K562 (cell line): ENCODE data around the gene PPFIA1. TPM values are rescaled to one million over a fixed set of nuclear protein-coding genes. Genes with fewer than 3 reads are reported as not detected.

Source experiments
- BDP1 ChIP-seq: IDR thresholded peaks from 3 replicates; pipeline ENCODE4 v1.6.1; 2011; ENCODE audit not compliant: insufficient read length, insufficient read depth
- CHD1 ChIP-seq: fragments of 200-600 bp; sonication (generic); IDR thresholded peaks from one replicate; pipeline ENCODE4 v1.6.1; 2012; ENCODE audit warnings: mild to moderate bottlenecking, moderate library complexity, low read length, inconsistent platforms
- DMBX1 ChIP-seq: fragments of 250-450 bp; sonication (Bioruptor Pico); IDR thresholded peaks from 2 replicates; pipeline ENCODE4 v1.8.0; 2022; ENCODE audit warnings: inconsistent platforms, mild to moderate bottlenecking, moderate library complexity, borderline replicate concordance
- DPF2 ChIP-seq: fragments of 450-650 bp; IDR thresholded peaks from 2 replicates; pipeline ENCODE4 v1.6.1; 2016
- EHMT2 ChIP-seq: fragments of 450-650 bp; IDR thresholded peaks from 2 replicates; pipeline ENCODE4 v1.6.1; 2018; ENCODE audit warnings: antibody characterized with exemption
- KDM4B ChIP-seq, 2 experiments: fragments of 450-650 bp in 1 of 2; sonication (generic) in 1 of 2; IDR thresholded peaks; 2 replicates each; pipeline ENCODE4 v1.6.1; 2016 to 2017; ENCODE audit warnings: borderline replicate concordance in 2 of 2, antibody characterized with exemption in 1 of 2, low read depth in 1 of 2, mild to moderate bottlenecking in 1 of 2
- KLF13 ChIP-seq: fragments of 450-650 bp; IDR thresholded peaks from 2 replicates; pipeline ENCODE4 v1.6.1; 2016; ENCODE audit warnings: missing genetic modification characterization, low read depth, mild to moderate bottlenecking, missing compliant biosample characterization, moderate library complexity, borderline replicate concordance
- MTA2 ChIP-seq: fragments of 450-650 bp; IDR thresholded peaks from 2 replicates; pipeline ENCODE4 v1.6.1; 2016; ENCODE audit warnings: low read depth
- SMAD1 ChIP-seq: fragments of 150-350 bp; IDR thresholded peaks from 2 replicates; pipeline ENCODE4 v1.6.1; 2014; ENCODE audit warnings: low read length, low read depth; ENCODE audit not compliant: partially characterized antibody
- SRSF7 ChIP-seq: fragments of 200-400 bp; formaldehyde crosslinking; optimal IDR thresholded peaks from 2 replicates; pipeline ENCODE3; 2017; ENCODE audit warnings: mild to moderate bottlenecking, low read depth, low read length
- ZNF12 ChIP-seq: sonication (generic); formaldehyde crosslinking; IDR thresholded peaks from 2 replicates; pipeline ENCODE4 v1.4.0; 2020; ENCODE audit warnings: mild to moderate bottlenecking, missing genetic modification reagents
- polyA plus RNA-seq, 8 experiments: library from polyadenylated mRNA; depleted of rRNA in 4 of 8; stranded (reverse) in 5 of 8; unstranded in 3 of 8; fragments of >200 nt; fragmentation: Nextera tagmentation in 2 of 8; fragmentation: Illumina TruSeq in 1 of 8; extraction: Ambion mirVana in 2 of 8; extraction: Trizol in 1 of 8; gene quantifications; 2 replicates each; pipeline versions ENCODE4 v1.2.1 to v1.2.3, GENCODE V29; 2011 to 2014; ENCODE audit warnings: inconsistent platforms in 1 of 8, missing spikeins in 1 of 8
- total RNA-seq, 7 experiments: library from RNA; depleted of rRNA in 6 of 7; stranded (reverse); fragments of >200 nt in 6 of 7; fragmentation: Illumina TruSeq in 2 of 7; extraction: Trizol in 2 of 7; gene quantifications; 2 replicates each; pipeline versions ENCODE4 v1.2.1 to v1.2.3, GENCODE V29; 2011 to 2021; ENCODE audit warnings: low replicate concordance in 1 of 7
- TF ChIP-seq, protein P1 (sequence below), 2 experiments: fragments of 200-800 bp in 1 of 2; sonication (Bioruptor generic) in 1 of 2; sonication (generic) in 1 of 2; formaldehyde crosslinking in 1 of 2; IDR thresholded peaks in 1 of 2; conservative IDR thresholded peaks in 1 of 2; 2 replicates each; pipeline versions ENCODE4 v1.5.0 to v1.6.1; 2016 to 2020; ENCODE audit warnings: missing compliant biosample characterization in 1 of 2, missing genetic modification characterization in 1 of 2, missing genetic modification reagents in 1 of 2
- TF ChIP-seq, protein P2 (sequence below): sonication (generic); formaldehyde crosslinking; IDR thresholded peaks from 2 replicates; pipeline ENCODE4 v1.8.0; 2022; ENCODE audit warnings: missing genetic modification reagents, mild to moderate bottlenecking, borderline replicate concordance
- TF ChIP-seq, protein P3 (sequence below): sonication (generic); formaldehyde crosslinking; IDR thresholded peaks from 2 replicates; pipeline ENCODE4 v1.8.1; 2023; ENCODE audit warnings: missing genetic modification reagents, mild to moderate bottlenecking, borderline replicate concordance
- TF ChIP-seq, protein P4 (sequence below): fragments of 450-650 bp; IDR thresholded peaks from 2 replicates; pipeline ENCODE4 v1.6.1; 2016; ENCODE audit warnings: antibody characterized with exemption
- TF ChIP-seq, protein P5 (sequence below): fragments of 250-450 bp; sonication (Bioruptor Pico); IDR thresholded peaks from 2 replicates; pipeline ENCODE4 v1.9.0; 2021; ENCODE audit warnings: mild to moderate bottlenecking, inconsistent platforms

PPFIA1 gene
- total and polyA plus RNA-seq, 9 of the 15 experiments (the other 6 are each of a cell fraction or from before 2014, with no cell fraction given) = 9.9 to 41.5 (median 28.5) TPM

DNA sequence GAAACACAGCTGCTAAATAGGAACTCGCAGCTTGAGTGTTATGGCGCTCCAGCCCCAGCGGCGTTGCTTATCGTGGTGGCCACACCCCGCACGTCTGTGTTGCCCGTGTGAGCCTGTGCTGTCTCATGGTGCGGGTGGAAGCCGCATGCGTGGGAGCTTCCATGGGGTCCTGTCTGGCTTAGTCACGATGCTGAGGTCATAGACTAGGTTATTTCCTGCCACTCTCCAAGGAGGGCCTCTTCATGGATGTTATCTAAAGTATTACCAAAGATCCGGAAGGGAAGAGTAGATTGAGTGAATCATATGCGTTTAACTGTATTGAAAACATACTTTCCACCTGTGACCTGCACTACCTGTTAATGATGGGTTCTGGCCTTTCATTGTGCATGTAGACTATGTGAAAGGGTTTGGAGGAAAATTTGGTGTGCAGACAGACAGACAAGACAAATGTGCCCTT is 149.5 kb downstream of the PPFIA1 start (continued):
- TF ChIP-seq, protein P1, sequence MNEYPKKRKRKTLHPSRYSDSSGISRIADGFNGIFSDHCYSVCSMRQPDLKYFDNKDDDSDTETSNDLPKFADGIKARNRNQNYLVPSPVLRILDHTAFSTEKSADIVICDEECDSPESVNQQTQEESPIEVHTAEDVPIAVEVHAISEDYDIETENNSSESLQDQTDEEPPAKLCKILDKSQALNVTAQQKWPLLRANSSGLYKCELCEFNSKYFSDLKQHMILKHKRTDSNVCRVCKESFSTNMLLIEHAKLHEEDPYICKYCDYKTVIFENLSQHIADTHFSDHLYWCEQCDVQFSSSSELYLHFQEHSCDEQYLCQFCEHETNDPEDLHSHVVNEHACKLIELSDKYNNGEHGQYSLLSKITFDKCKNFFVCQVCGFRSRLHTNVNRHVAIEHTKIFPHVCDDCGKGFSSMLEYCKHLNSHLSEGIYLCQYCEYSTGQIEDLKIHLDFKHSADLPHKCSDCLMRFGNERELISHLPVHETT (CRISPR knock-in tag; conservative IDR thresholded peaks at IDR 0.05 in 1 of 2, IDR thresholded peaks at IDR 0.05 in 1 of 2) = peak in 1 of 2 experiments; percentile 87; a peak in 2 of 4 replicates
- TF ChIP-seq, protein P2, sequence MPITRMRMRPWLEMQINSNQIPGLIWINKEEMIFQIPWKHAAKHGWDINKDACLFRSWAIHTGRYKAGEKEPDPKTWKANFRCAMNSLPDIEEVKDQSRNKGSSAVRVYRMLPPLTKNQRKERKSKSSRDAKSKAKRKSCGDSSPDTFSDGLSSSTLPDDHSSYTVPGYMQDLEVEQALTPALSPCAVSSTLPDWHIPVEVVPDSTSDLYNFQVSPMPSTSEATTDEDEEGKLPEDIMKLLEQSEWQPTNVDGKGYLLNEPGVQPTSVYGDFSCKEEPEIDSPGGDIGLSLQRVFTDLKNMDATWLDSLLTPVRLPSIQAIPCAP = no peak
- TF ChIP-seq BDP1 = no peak
- 0 out of 4 replicates have a peak, but pooled peaks of 1 of the 2 experiments have one; percentile 57 for TF ChIP-seq KDM4B (IDR thresholded peaks at IDR 0.05; ENCODE audit: borderline replicate concordance in 2 of 2, low read depth in 1 of 2)
- TF ChIP-seq MTA2 = peak; percentile 84
- TF ChIP-seq SMAD1 = peak; percentile 42
- no peak for TF ChIP-seq EHMT2
- TF ChIP-seq KLF13 (tag) = peak; percentile 51; the same call in 1 of the 2 replicates
- TF ChIP-seq, protein P3, sequence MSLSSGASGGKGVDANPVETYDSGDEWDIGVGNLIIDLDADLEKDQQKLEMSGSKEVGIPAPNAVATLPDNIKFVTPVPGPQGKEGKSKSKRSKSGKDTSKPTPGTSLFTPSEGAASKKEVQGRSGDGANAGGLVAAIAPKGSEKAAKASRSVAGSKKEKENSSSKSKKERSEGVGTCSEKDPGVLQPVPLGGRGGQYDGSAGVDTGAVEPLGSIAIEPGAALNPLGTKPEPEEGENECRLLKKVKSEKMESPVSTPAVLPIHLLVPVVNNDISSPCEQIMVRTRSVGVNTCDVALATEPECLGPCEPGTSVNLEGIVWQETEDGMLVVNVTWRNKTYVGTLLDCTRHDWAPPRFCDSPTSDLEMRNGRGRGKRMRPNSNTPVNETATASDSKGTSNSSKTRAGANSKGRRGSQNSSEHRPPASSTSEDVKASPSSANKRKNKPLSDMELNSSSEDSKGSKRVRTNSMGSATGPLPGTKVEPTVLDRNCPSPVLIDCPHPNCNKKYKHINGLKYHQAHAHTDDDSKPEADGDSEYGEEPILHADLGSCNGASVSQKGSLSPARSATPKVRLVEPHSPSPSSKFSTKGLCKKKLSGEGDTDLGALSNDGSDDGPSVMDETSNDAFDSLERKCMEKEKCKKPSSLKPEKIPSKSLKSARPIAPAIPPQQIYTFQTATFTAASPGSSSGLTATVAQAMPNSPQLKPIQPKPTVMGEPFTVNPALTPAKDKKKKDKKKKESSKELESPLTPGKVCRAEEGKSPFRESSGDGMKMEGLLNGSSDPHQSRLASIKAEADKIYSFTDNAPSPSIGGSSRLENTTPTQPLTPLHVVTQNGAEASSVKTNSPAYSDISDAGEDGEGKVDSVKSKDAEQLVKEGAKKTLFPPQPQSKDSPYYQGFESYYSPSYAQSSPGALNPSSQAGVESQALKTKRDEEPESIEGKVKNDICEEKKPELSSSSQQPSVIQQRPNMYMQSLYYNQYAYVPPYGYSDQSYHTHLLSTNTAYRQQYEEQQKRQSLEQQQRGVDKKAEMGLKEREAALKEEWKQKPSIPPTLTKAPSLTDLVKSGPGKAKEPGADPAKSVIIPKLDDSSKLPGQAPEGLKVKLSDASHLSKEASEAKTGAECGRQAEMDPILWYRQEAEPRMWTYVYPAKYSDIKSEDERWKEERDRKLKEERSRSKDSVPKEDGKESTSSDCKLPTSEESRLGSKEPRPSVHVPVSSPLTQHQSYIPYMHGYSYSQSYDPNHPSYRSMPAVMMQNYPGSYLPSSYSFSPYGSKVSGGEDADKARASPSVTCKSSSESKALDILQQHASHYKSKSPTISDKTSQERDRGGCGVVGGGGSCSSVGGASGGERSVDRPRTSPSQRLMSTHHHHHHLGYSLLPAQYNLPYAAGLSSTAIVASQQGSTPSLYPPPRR (CRISPR knock-in tag) = no peak
- TF ChIP-seq ZNF12 (CRISPR knock-in tag) = no peak
- TF ChIP-seq, protein P4, sequence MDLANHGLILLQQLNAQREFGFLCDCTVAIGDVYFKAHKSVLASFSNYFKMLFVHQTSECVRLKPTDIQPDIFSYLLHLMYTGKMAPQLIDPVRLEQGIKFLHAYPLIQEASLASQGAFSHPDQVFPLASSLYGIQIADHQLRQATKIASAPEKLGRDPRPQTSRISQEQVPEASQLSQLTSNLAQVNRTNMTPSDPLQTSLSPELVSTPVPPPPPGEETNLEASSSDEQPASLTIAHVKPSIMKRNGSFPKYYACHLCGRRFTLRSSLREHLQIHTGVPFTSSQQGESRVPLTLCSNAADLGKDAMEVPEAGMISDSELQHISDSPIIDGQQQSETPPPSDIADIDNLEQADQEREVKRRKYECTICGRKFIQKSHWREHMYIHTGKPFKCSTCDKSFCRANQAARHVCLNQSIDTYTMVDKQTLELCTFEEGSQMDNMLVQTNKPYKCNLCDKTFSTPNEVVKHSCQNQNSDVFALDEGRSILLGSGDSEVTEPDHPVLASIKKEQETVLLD = peak; percentile 94
- TF ChIP-seq CHD1 = no peak
- TF ChIP-seq DPF2 = peak; percentile 97
- TF ChIP-seq, protein P5, sequence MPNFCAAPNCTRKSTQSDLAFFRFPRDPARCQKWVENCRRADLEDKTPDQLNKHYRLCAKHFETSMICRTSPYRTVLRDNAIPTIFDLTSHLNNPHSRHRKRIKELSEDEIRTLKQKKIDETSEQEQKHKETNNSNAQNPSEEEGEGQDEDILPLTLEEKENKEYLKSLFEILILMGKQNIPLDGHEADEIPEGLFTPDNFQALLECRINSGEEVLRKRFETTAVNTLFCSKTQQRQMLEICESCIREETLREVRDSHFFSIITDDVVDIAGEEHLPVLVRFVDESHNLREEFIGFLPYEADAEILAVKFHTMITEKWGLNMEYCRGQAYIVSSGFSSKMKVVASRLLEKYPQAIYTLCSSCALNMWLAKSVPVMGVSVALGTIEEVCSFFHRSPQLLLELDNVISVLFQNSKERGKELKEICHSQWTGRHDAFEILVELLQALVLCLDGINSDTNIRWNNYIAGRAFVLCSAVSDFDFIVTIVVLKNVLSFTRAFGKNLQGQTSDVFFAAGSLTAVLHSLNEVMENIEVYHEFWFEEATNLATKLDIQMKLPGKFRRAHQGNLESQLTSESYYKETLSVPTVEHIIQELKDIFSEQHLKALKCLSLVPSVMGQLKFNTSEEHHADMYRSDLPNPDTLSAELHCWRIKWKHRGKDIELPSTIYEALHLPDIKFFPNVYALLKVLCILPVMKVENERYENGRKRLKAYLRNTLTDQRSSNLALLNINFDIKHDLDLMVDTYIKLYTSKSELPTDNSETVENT (CRISPR knock-in tag) = 0 out of 2 replicates have a peak, but pooled peaks have one; percentile 30
- peak; percentile 78 for TF ChIP-seq DMBX1
- TF ChIP-seq SRSF7 = no peak
